SIG-M5 (cell line): Measurements from ENCODE around the gene LCN2.

Experiments
- DNase-seq: peaks from one replicate; lab custom pipeline; 2025; lab: John Stamatoyannopoulos, UW

Gene LCN2

DNA sequence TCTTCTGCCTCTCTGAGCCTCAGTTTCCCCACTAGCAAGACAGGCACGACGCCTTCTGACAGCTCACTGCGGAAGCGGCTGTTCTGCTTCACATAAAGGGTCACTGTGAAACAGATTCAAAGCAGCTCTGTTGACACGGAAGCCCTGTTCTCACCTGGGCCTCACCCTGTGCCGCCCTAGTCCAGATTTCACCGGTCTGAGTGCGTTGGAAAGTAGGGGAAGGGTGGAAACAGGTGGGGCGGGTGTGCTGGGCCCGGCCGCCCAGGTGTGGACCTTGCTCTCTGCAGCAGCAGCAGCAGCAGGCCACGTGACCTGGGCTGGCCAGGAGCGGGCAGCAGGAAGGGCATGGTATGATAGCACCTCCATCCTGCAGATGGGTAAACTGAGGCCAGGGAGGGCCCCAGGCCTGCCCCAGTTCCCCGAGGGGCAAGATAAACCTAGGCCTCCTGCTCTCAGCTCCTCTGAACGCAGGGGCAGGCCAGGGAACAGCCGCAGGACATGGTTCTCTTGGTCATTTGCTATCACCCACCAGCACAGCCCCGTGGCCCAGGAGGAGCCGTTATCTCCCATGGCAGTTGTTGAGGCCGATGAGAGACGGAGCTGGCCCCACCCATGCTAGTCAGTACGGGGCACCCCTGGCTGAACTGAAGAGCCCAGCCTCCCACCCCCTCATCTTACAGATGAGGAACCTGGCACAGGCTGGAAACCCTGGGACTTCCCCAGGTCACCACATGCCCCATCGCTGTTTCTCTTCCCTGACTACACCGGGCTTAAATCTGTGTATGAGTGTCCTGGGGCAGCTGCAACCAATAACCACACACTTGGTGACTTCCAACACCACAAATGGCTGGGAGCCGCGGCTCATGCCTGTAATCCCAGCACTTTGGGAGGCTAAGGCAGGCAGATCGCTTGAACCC lies 33.8 kb upstream of the LCN2 start:
- DNase-seq: no peak

DNA sequence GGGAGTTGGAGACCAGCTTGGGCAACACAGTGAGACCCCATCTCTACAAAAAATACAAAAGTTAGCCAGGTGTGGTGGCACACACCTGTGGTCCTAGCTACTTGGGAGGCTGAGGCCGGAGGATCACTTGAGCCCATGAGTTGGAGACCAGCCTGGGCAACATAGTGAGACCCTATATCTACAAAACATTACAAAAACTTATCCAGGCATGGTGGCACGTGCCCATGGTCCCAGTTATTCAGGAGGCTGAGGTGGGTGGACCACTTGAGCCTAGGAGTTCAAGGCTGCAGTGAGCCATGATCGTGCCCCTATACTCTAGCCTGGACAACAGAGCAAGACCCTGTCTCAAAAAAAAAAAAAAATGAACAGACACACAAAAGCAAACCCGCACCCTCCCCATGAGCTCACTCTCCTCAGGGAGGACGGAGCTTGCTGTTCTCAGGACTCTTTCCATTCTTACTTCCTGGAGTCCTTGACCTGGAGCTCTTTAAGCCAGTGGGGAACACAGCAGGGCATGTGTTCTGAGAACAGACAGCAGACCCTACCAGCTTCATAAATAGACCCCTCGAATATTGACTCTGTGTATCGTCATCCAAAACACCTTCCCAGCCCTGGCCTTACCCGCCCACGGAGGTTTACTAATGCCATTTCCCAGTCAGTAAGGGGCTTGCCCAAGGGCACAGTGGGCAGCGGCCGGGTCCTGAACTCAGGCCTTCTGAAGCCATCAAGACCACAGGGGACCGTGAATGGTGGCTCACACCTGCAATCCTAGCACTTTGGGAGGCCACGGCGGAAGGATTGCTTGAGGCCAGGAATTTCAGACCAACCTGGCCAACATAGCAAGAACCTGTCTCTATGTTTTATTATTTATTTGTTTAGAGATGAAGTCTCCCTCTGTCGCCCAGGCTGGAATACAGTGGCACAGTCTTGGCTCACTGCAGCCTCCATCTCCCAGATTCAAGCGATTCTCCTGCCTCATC lies 32.9 kb upstream of the LCN2 start:
- no peak for DNase-seq

DNA sequence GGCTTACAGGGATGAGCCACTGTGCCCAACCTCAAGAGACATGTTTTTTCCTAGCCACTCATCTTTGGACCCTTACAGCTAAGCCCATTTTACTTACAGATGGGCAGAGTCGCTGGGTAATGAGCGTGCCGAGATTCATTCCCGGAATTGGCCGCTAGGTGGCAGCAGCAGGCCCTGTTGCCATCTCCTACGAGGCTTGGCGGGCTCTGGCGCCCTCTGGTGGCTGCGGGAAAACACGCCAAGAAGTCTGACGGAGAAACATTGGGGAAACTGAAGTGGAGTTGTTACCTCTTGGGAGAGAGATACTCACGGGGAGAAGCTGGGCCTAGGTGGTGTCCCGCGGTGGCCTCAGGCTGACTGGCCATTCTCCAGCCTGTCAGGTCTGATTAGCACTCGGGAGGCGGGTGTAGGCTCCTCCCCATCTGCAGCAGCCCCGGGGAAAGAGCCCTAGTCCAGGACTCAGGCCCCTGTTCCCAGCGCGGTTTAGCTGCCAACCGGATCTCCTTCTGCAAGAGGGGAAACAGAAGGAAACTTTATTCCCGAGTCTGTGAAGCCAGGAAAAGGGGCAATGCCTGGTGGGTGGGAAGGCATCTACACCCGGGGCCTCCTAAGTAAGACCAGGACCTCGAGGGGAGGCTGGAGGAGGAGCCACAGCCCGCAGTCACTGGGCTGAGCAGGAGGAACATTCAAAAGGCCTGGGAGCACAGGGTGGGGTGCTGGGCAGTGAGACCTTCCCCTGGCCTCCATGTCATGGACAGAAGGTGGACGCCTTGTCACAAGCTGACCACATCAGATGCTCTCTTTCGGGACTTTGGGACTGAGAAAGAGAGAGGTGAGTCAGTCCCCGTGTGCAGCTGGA lies 31.4 kb upstream of the LCN2 start:
- peak; percentile 17 for DNase-seq

DNA sequence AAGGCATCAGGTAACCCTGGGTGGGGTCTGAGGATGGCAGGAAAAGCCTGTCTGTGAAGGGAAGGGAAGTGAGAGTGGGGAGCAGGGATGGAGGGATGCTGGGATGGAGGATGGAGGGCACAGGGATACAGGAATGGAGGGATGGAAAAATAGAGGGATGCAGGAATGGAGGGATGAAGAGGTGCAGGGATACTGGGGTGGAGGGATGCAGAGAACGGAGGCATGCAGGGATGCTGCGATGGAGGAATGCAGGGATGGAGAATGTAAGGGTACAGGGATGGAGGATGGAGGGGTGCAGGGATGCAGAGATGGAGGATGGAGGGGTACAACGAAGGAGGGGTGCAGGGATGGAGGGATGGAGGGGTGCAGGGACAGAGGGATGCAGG lies 30.8 kb upstream of the LCN2 start:
- no peak for DNase-seq

DNA sequence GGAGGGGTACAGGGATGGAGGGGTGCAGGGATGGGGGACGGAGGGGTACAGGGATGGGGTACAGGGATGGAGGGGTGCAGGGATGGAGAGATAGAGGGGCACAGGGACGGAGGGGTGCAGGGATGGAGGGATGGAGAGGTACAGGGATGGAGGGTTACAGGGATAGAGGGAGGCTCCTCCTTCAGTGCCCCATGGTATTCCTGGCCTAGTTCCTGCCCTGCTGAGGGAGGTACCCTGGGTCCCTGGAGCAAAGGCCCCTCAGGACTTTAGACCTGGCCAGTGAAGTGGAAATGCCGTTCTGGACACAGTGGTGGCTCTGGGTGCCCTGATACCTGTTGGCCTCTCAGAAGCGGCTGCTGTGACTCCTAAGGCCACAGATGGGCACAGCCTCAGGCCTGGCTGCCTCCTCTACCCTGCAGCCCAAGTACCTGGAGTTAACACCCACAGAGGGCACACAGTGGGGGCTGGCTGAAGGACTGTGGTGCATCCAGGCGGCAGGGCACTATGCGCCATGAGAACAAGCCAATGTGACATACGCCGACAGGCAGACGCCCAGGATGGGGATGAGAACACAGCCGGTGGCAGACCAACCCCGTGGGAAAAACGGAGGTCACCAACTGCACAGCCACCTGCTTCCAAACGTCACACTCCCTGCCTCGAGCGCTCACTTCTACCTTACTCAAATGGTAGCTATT lies 30.1 kb upstream of the LCN2 start:
- DNase-seq: no peak

DNA sequence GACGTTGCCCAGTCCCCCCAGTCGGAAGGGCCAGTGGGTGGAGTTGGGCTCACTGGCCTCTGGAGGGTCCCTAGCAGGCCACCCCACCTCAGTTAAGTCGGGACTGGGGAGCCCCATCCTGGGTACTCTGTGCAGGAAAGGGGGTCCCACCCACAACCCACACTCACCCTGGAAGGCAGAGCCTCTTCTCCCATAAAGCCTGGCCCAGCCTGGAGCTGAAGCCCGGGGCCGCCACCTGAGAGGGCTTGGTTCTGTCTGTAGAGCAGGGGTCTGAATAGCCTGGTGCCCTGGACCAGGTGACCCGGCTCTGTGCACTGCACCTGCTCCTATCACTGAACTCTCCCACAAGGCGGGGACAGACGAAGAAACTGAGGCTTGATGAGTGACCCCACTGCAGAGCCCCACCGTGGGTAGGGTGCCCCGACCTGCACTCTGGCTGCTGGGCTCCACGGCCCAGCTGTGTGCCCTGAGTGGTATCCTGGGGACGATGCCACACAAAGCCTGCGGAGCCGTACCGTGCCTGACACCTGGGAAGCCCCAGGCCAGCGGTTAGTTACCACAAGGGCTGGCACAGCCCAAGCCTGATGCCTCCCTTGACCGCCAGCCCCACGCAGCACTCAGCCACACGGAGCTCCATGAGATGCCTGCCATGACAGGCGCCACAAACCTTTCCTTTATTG lies 29.1 kb upstream of the LCN2 start:
- DNase-seq: no peak

DNA sequence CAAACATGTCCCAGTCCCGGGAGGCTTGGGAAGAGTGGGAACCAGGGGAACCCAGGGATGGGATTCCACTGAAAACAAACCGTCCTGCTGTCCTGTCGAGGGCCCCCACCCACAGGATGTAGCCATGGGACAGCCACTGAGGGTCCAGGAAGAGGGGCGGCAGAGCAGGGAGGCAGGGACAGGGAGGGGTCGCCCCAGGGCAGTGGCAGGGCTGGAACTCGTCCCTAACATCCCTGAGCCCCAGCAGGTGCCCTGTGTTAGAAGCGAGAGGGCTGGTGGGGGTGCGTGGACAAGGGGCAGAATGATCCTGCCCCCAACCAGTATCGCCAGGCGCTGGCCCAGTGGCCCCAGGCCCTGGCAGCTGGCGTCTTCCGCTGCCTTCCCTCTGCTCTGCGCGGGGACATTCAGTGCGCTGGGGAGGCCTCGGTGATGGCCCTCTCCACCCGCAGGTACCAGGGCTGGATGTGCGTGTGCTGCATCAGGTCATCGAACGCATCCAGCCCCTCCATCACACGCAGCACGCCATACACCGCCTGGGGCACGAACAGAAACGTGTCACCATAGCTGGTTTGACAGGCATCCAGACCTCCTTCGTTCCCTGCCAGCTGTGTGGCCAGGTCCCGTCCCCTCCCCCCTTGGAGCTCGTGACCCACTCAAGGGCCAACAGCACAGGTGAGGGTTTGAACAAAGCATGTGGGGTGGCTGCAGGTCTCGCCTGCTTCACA lies 28.4 kb upstream of the LCN2 start:
- no peak for DNase-seq

DNA sequence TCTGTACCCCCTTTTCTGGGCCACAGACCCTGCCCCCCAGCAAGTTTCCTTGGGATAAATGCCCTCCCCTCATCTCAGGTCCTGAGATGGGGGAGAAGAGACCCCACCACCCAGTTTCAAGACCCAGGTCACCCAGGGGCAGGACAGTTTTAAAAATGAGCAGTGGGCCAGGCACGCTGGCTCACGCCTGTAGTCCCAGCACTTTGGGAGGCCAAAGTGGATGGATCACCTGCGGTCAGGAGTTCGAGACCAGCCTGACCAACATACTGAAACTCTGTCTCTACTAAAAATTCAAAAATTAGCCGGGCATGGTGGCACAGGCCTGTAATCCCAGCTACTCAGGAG lies 27.8 kb upstream of the LCN2 start:
- DNase-seq: no peak

DNA sequence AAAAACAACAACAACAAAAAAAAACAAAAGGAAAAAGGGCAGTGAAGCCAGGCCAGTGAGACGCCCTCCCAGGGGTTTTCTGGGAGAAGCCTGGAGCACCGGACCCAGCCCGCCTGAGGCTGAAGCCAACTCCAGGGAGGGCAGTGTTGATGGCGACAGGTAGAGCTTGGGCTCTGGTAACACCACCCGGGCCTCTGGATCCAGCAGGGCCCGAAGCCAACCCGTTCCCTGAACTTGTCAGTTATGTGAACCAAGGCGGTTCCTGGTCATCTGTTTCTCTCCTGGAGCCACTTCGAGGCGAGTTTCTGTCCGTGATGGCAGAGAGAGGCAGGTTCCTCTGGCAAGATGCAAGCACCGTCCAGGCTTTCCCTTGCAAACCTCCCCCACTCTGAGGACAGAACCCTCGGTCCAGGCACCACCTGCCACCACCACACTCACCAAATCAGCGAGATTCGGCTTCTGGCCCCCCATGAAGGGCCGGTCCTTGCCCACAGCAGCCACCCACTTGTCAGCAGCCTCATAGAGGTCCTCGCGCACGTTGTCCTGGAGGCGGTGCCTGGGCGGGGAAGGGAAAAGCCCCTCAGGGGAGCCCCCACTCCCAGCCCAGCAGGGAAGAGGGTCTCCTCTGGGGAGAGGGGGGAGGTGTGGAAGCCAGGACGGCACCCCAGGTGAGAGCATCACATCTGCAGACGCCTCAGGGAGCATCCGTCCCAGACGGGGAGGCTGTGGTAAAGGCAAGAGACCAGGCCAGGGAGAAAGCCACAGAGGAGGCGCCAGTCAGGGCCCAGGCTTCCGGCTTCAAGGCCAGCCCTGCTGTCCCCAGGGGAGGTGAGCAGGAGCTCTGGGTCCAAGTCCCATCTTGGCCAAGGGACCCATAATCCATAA lies 27.1 kb upstream of the LCN2 start:
- DNase-seq: no peak

DNA sequence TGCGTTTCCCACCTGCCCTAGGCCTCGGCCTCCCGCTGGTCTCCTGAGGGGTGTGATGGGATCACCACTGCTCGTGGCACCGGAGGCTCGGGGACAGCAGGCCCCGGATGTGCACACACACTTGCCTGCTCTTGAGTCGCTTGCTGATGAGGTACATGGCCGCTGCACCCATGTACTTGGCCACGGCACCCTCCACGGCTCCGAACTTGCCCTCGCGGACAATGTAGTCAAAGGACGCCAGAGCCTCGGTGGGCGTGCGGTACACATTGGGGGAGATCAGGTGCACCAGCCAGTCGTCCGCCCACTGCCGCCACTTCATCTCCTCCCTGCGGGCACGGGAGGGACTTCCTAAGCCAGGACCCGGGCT lies 26.5 kb upstream of the LCN2 start:
- no peak for DNase-seq

DNA sequence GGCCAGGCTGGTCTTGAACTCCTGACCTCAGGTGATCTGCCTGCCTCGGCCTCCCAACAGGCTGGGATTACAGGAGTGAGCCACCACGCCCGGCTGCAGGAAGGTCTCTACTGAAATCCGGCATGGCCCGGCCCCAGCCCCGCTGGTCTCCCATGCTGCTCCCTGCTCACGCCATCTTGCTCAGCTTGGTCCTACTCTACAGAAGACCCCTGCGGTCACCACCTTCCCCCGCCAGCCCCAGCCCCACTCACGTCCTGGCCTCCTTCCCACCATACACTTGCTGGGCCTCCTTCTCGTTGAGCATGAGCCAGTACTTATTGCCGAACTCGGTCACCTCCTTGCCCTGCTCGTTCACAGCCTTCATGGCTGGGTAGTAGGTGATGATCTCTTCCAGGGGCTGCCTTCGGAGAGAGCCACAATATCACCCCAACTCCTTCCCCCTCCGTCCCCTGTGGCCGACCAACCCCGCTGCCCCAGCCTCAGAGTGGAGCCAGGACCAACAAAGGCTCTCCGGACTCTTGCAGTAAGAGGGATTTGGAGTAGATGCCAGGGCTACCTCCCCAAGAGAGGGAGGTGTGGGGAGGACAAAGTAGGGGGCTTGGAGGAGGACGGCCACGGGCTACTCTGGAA lies 25.7 kb upstream of the LCN2 start:
- no peak for DNase-seq

DNA sequence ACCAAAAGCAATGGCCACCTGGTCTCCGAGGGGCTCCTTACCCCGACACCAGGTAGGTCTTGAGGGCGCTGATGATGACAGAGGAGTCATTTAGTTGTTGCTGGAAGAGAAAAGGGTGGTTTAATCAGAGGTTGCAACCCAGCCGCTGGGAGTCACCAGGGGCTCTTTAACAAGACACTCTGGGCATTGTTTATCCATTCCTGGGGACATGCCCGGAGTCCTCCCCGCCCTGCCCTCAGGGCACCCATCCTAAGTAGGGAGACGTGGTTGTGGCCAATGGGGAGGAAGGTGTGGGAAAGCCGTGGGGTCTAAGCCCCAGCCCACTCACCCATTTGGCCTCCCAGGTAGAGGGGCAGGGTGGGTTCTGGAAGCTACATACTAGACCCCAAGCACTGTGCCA lies 24.8 kb upstream of the LCN2 start:
- DNase-seq: no peak

DNA sequence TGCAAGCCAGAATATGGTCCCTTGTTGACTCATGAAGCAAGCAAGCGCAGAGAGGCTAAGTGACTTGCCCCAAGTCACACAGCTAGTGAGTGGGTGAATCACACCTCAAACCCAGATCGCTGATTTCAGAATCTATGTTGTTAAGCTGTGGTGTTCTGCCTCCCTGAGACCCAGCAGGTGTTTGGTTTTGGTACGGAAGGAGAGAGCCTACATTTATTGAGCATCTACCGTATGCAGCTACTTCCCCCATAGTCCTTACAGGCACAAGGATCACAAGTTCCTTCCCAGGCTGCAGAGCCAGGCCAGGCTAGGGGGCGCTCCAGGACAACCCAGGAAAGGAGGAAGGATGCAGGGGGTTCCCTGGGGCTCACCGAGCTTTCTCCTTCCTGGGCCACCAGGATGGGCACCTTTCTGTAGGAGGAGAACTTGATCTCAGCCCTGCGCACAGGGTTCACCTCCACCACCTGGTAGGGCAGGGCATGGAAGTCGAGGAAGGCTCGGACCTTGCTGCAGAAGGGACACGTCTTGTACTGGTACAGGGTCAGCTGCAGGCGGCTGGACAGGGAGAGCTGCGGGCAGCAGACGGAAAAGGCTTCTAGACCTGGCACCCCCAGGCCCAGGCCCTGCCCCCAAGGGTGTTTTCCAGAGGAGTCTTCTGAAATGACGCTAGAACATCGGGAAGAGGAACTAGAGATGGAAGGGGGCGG lies 24.2 kb upstream of the LCN2 start:
- no peak for DNase-seq

DNA sequence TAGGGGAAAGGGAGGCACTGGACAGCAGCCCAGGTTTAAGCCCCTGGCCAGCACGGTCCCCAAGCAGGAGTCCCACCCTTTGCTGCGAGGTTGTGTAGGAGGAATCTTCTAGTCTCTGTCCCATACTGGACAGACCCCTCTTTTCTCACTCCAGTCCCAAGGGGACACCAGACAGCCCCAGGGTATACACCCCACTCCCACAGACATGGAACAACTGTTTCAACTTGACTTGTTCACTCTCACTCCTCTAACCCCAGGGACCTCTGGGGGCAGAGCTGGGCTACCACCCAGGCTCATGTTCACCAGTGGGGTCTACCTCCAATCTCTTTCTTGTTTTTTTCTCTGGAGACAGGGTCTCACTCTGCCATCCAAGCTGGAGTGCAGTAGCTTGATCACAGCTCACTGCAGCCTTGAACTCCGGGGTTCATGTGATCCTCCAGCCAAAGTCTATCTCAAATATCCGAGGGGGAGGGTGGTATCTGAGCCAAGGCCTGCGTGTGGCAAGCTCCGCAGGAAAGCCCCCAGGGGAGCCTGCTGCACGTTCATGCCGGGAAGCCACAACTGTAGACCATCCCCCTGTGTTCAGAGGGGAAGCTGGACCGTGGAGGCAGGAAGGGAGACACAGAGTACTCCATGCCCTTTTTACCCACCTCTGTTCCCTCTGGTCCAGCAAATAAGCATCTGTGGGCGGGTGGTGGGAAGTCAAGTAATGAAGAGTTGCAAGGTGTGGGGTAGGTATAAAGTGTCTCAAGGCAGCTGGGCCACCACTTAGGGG lies 23.5 kb upstream of the LCN2 start:
- no peak for DNase-seq

DNA sequence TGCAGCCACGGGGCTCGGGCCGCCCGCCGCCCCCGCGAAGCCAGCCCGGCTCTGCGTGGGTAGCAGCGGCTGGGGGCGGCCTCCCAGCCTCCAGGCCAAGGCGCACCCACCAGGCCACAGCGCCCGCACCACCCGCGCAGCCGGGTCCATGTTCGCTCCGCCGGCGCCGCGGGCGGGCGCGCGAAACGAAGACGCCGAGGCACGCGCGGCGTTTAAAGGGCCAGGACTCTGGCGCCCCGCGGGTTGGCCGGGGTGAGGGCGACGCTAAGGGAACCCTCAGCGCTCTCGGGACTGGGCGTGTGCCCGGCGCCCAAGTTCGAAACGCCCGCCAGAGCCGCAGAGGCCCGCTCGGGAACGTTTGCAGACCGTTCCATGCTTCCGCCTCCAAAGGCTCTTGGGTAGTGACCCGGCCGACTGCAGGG lies 21.7 kb upstream of the LCN2 start, which contains the start of gene PTGES2:
TSS of gene PTGES2 (minus strand) at position 162 of the 422 bp plus-strand sequence. CDS start at position 150, 12 bp downstream.
- DNase-seq: no peak

DNA sequence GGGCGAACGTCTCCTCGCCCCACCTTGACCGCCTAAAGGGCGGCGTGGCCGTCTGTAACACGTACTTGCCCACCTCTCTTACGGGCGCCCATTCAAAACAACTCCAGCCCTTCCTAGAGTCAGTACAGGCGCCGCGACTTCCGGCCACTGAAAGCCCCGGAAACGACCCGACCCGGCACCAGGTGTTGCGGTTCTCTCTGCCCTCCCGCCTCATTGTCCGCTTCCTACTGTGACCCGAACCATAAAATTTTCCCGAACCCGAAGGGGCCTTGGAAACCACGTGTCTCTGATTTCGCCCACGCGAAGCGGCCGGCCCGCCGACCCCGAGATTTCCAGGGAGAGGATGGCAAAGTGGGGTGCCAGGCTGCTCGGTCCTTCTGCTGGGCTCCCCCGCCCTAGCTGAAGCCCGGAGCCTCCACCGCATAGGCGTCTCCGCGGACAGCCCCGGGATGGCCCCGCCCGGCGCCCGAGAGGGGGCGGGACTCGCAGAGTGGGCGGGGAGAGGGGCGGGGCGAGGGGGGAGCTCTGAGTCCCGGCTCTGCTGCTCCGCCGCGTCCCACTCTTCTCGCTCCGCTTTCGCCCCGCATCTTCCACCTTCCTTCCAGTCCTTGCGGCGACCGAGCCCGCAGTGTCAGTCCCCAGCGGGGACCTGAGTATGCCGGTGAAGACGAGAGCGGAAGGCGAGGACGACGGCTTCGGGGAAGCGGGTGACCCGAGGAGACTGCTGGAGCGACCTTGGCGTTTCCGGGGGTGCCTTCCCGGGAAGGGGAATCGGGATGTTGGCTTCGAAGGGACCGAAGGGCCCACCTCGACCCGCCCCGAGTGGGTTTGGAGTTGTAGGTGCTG lies 21.0 kb upstream of the LCN2 start:
- peak; percentile 17 for DNase-seq
